Endometrial microvascular endothelial cells (primary cell): ENCODE measurements around the gene TOPAZ1. TPM values are rescaled to one million over a fixed set of nuclear protein-coding genes. Genes with fewer than 3 reads are reported as not detected.
"Not testable (repeated sequence)": the region's sequence is repeated elsewhere in the genome, so short reads cannot be mapped to it uniquely, and the experiment has no call there.

Experiments used
- in situ Hi-C: cut with HindIII; loops from 2 replicates; pipeline ENCODE4 v1.10.0; 2017; ENCODE audit warnings: low sequenced_read_pairs, low pct_unique_long_range_greater_than_20kb; ENCODE audit errors: inconsistent ontology term
- total RNA-seq: library from RNA; depleted of rRNA; stranded (reverse); fragments of >200 nt; gene quantifications from one replicate; pipeline ENCODE4 v1.2.3, GENCODE V29; 2015; ENCODE audit errors: inconsistent ontology term

Gene TOPAZ1
- total RNA-seq, 1 donor from 2014 or later: not detected

- in situ Hi-C loops: no loop called here
These were observed 81.8 kb downstream of the TOPAZ1 start for GRCh38 chr3:44323341-44323955.

GRCh38 chr3:44324584-44324983 lies 82.9 kb downstream of the TOPAZ1 start:
- in situ Hi-C loops: no loop called here

DNA sequence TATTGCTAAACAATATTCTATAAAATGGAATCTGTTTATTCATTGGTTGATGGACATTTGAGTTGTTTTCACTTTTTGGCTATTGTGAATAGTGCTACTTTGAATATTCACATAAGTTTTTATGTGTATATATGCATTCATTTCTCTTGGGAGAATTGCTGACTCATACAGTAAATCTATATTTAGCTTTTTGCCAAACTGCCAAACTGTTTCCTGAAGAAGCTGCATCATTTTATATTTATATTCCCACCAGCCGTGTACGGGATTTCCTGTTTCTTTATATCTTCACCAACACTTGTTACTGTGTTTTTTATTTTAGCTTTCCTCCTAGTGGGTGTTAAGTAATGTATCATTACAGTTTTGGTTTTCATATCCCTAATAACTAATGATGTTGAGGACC lies 84.3 kb downstream of the TOPAZ1 start:
- in situ Hi-C loops: no loop called here

- in situ Hi-C loops: no loop called here
These were observed 84.8 kb downstream of the TOPAZ1 start for GRCh38 chr3:44326515-44326914.

- in situ Hi-C loops: no loop called here
These were observed 88.3 kb downstream of the TOPAZ1 start for GRCh38 chr3:44329946-44330345.

DNA sequence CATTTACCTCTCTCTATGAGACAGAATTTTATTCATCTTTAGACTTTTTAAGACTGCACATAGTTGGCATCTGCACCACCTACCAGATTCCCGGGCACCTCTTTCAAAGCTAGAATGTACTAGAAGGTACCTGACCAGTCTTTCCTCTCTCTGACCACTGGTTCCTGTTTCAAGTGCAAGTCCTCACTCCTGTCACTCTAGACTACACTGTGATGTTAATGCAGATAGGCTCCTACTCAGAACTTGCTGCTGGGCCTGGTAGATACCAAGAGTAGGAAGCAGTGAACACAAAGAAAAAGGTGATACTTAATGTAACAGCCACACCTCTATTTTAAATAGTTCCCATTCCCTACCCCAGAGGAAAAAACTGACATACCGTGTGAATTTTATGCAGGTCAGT lies 88.8 kb downstream of the TOPAZ1 start:
- in situ Hi-C loops: no loop called here

DNA sequence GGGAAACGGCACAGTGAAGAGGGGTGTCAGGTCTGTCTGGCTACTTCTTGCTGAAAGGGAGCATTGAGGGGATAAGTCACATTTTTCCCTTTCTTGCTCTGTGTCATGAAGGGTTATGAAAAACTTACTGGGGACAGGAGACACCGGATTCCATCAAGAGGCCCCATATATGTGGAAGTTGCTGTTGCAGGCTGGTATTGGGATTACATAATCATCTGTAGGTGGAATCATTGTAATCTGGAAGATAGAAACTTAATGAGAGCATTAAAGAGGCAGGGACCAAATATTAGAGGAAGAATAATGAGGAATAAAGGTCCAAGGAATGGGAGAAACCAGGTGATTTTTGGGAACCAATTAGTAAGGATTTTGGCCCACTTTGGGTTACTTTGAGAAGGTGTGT lies 92.6 kb downstream of the TOPAZ1 start:
- in situ Hi-C loops: no loop called here

DNA sequence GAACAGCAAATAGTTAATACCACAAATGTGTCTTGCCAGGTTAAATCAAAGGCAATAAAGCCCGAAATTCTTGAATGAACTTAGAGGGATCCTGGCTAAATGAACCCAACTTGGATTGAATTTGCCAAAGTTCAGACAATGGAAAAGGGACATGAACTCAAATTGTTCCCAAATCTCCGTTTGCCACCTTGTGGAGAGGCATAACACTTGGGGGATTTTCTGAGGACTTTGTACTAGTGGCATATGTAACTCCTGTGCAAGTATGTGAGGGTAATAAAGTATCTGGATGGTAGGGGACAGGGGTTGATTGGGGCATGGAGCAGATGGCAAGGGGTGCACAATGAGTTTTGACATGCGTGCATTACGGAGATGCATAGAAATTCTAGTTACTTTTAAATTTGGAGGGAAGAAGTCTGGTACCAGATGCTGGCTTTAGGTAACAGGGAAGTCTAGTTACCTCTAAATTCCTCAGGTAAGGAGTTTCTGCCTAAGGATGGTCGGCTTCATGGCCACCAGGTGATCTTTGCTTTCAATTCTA lies 95.6 kb downstream of the TOPAZ1 start:
- in situ Hi-C loops: no loop called here

DNA sequence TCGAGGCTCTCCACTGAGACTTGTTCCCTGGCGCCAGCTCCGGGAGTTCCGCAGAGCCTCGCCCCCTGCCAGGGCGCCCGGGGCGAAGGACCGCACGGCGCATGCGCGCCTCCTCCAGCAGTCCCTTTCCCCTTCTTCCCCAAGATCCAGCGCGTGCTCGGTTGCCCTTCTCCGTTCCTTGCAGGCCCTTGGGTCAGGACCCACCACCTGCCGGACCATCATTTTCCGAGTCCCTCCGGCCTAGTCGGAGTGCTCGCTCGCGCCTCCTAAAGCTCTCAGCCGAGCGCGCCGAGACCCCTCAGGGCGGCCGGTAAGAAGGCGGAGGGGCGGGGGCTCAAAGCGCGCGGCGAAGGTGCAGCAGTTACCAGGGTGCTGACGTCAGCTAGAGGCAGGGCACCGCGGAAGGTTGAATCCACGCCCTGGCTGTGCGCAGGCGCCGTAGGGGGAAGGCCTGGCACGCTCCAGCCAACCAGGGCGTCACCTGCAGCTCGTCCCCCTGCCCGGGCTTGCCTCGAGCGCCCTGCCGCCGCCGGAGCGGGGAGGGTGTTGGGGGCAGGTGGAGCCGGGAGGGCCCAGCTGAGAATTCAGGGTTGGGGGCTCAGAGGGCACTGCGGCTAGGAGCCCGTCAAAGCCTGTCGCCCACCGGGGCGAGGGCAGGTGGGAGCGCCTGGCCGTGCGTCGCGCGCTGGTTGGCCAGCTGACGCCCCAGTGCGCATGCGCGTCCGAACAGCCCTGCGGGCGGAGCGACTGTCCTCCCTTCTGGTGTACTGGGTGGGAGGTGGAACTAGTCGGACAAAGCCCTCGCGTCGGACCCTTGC lies 96.5 kb downstream of the TOPAZ1 start, which contains the start of gene TCAIM:
TSS of gene TCAIM (plus strand) at position 757 of the 818 bp plus-strand sequence. CDS start 16,017 bp downstream, outside the sequence.
- in situ Hi-C loops: no loop called here

DNA sequence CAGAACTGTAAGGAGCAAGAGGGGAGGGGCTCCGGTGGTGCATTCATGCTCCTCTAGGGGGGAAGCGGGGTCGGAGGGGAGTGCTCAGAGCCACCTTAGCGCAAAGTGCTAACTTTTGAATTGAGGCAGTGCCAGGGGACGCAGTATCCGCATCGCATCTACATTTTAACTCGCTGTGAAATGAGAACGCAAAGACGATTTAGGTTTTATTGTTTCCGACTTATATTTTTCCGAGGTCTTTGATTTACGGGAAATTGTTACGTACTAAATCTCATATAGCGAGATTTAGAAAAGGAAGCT lies 97.1 kb downstream of the TOPAZ1 start:
- in situ Hi-C loops: no loop called here

DNA sequence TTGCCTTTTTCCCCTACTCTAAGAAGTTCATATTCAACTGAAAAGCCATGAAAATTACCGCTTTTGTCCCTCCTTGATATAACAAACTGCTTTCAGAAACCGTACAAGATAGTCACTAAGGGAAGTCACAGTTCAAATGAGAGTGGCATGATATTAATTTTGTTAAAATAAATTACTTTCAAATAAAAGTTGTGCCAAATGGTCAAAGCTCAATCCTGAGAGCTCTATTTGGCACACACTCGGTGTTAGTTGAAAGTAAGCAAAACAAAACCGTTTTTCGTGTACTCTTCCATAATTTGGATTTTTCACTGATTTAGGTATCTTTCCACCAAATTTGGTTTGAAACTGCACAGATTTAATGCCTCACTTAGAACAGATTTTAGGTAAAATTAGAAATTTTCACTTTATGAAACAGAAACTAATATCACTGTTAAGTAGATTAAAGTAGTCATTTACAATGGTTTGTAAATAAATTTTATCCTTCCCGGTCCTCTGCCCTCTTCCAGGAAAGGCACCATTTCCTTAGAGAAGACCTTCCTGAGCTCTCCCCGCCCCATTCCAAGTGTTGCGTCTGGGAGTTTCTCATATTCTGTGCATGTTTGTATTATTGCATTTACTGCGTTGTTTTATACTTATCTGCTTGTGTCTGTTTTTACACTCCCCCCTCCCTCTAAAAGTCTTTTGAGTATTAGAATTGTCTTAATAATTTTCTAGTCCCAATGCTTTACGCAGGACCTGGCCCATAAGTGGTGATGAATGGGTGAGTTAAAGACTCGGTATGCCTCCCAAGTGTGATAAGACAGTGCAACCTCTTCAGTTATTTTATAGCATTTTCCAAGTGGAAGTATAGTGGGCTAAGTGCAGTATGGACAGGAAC lies 97.7 kb downstream of the TOPAZ1 start:
- in situ Hi-C loops: no loop called here

DNA sequence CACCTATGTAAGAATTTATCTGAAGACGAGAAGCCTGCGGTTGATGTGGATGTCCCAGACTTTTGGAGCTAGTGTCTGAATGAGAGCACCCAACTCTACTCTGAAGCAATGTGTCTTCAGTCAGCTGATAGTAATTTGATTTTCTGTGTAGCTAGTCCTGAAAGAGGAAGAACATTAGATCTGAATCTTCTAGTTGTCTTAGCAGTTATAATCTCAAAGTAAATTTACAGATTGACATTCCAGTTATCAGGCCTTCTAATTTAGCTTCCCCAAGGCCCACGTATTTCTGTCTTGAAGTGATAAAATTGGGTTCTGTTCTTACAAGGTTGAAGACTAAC lies 98.3 kb downstream of the TOPAZ1 start:
- in situ Hi-C loops: no loop called here

- in situ Hi-C loops: no loop called here
These were observed 100.6 kb downstream of the TOPAZ1 start for GRCh38 chr3:44342176-44342790.

GRCh38 chr3:44343421-44343820 lies 101.7 kb downstream of the TOPAZ1 start:
- in situ Hi-C loops: no loop called here

DNA sequence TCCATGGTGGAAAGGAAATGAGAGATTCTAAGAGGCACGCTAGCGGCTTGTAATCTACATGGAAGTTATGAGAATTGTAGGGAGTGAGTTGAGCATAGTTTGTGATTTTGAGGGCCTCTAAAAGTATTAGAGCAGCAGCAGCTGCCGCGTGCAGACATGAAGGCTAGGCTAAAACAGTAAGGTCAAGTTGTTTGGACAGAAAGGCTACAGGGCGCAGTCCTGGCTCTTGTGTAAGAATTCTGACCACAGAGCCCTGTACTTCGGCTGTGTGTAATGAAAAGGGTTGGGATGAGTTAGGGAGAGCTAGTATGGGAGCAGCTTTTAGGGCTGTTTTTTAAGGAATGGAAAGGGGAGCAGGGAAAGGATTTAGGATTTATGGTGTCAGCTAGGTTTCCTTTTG lies 104.9 kb downstream of the TOPAZ1 start:
- in situ Hi-C loops: not testable (repeated sequence)

- in situ Hi-C loops: no loop called here
These were observed 107.3 kb downstream of the TOPAZ1 start for GRCh38 chr3:44348993-44349392.

- in situ Hi-C loops: no loop called here
These were observed 111.8 kb downstream of the TOPAZ1 start for GRCh38 chr3:44353355-44353924.

GRCh38 chr3:44355362-44356033 lies 113.8 kb downstream of the TOPAZ1 start:
- in situ Hi-C loops: no loop called here
